Islet precursor cell (in vitro differentiated cells): ENCODE data around the gene ARPP21.

ENCODE experiments used
- DNase-seq: peaks from one replicate; pipeline ENCODE4 v3.0.0-alpha.2; 2018

Gene ARPP21

GRCh38 chr3:35677797-35678196 lies 38.5 kb downstream of the ARPP21 start:
- DNase-seq, result no peak

DNA sequence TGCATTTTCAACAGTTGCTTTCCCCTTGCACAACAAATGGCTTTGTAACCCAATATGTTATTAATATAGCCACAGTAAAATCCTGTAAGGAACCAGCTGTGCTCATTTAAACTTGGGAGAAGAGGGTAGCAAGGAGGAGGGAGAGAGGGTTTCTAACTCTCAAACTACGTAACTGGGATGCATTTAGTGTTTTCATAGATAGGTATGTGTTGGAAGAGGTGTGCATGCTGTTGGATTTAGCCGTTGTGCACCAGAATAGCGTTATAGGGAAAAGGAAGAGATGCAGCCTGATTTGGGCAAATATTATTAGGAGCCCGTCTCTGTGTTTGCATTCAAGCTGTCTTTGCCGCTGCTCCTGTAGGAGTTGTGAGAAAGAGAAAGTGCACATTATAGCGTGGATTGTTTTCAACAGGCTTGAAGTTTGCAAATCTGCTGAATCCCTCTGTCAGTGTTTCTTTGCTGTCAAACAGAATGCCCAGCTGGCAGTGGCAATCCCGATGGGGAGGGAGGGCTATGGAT lies 39.4 kb downstream of the ARPP21 start:
- no peak for DNase-seq

GRCh38 chr3:35679409-35680080 lies 40.2 kb downstream of the ARPP21 start:
- no peak for DNase-seq

GRCh38 chr3:35680866-35681650 lies 41.7 kb downstream of the ARPP21 start:
- DNase-seq, result no peak

- DNase-seq, result no peak
Observed at GRCh38 chr3:35685153-35685552, 45.8 kb downstream of the ARPP21 start.

GRCh38 chr3:35688826-35689225 lies 49.5 kb downstream of the ARPP21 start:
- no peak for DNase-seq

DNA sequence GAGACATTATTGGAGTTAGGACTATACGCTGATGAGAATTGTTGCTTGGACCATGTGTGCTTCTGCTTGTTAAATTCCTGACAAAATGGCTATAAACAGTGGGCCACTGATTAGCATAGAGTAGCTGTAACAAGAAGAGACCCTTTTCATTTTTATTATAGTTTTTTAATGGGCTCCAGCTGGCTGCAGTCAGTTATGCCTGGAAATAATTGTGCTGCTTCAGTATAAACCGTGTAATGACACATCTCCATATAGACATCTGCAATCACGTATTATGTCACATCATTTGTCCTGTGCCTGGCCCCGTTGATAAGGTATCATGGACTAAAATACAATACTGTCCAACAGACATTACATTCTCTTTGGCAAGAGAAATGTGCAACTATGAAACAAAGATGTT lies 50.9 kb downstream of the ARPP21 start:
- DNase-seq, result no peak

DNA sequence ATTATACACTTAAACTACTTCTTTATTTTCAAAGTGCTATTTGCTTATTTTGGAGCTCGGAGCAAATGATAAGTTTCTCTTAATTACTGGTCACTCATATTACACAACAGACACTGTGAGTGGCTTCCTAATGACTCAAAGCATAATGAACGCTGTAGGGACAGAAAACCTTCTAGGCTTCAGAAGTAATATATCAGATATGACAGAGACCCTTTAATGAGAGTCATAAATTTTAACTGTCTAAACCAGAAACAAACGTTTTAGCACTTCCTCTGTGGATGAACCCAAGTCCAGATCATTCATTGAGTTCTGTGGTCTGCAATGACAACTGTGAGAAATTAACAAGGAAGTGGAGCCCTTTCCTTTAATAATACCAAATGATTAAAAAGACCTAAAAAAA lies 66.6 kb downstream of the ARPP21 start:
- DNase-seq, result no peak

DNA sequence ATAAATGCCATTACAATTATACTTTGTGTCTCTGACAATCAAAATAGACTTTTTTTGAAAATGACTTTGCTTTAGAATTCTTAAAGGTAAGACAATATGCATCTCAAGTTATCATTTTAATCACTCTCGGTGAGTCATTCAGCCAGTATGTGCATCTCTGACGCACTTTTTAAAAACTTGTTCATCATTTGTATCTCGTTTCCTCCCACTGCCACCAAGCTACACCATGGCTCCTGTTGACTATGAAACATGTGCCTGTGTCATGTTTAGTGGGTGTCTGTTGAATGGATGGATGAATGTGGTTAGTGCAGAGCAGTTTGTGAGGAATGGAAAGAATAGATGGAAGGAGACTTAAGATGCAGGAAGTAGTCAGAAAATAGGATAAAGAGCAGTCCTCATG lies 68.6 kb downstream of the ARPP21 start:
- DNase-seq, result no peak

GRCh38 chr3:35708394-35709271 lies 69.3 kb downstream of the ARPP21 start:
- DNase-seq, result no peak

DNA sequence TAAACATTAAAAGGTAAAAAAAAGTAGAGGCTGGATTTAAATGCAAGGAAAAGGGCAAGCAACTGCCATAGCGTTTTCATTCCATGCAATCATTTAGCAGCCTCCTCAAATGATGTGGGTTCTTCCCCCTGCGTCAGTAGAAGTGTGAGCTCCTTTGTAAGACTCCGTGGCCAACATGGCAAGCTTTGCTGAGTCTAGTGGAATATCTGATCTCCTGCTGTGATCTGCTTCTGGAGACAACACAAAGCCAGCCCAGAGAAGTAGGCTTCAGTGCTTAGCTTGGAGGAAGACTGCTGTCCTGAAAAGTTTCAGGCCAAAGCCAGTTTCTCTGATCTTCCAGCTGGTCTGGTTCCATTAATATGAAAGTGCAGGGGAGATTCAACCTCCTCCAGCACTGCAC lies 70.4 kb downstream of the ARPP21 start:
- no peak for DNase-seq

DNA sequence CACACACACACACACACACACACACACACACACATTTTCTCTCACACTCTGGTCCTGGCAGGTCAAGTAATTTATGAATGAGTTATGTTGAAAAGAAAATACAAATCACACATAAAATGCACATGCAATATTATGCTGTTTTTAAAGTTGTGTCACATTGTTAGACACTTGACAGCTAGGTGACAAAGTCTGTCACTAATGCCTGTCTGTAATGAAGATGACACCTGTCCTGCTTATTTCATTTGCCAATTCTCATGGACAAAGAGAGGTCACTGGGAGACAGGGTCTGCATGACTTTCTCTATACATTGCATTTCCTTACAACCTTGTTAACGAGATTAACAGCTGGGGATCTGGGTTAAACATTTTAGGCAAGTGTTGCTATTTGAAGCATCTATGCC lies 71.2 kb downstream of the ARPP21 start:
- DNase-seq, result no peak

GRCh38 chr3:35718921-35719320 lies 79.6 kb downstream of the ARPP21 start:
- DNase-seq, result no peak

GRCh38 chr3:35721628-35722027 lies 82.3 kb downstream of the ARPP21 start:
- DNase-seq, result no peak

GRCh38 chr3:35722902-35723301 lies 83.6 kb downstream of the ARPP21 start:
- DNase-seq, result no peak

DNA sequence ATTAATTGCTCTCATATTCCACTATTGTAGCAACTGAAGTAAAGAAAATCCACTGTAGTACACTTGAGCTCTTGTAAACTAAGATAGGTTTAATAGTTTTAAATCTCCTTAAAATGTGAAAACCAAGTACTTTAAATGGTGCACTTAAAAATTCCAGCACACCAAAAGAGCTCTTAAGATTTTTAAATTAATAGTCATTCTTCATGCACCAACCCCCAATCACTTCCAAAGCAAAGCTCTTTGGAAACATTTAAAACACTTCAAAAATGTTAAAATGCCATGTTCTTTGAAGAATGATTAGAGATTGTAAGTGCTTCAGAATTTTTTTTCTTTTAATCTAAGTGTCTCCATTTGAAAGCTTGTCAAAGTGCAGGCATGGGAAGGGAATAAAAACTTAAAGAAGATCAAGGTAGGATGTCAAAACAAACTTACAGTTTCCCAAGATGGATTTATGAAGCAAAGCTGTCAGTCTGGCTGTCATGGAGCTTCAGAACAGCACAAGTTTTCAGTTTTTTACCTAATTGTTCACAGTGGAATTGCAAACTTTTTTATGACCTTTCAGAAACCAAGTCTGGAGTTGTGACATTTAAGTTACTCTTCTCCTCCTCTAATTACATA lies 84.3 kb downstream of the ARPP21 start:
- DNase-seq, result no peak

DNA sequence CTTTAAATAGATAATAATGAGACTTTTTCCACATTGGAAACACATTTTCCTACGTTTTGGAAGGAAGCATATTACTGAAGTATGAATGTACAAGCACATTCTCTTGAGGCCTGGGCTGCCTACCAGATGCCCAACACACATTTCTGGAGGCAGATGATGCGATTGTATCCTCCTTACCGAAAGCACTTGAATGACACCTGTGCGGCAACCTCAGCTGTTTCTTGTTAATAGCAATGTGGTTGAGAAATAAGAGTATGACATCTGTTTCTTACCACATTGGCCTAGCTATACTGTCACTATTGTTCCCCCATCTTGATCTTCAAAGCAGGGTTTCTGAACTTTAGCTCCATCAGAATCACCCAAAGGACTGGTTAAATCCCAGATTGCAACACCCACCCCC lies 84.8 kb downstream of the ARPP21 start:
- DNase-seq, result no peak

- DNase-seq, result no peak
Observed at GRCh38 chr3:35727179-35727578, 87.9 kb downstream of the ARPP21 start.

- no peak for DNase-seq
Observed at GRCh38 chr3:35733341-35733740, 94.0 kb downstream of the ARPP21 start.

- DNase-seq, result no peak
Observed at GRCh38 chr3:35733864-35734263, 94.5 kb downstream of the ARPP21 start.

DNA sequence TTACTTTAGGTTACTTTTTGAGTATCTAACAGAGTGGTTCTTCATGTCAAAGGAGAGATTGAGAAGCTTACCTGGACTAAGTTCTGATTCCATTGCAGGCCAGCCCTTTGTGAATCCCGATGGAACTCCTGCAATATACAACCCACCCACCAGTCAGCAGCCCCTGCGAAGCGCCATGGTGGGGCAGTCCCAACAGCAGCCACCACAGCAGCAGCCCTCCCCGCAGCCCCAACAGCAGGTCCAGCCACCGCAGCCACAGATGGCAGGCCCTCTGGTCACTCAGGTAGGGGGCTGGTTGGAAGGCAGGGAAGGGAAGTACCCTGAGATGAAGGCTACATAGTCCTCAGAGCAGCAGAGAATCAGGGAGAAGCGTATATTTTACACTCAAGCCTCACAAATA lies 97.8 kb downstream of the ARPP21 start:
- no peak for DNase-seq

GRCh38 chr3:35737527-35737926 lies 98.2 kb downstream of the ARPP21 start:
- DNase-seq, result no peak
